ENCODE data around the gene CTRL. TPM values are rescaled to one million over a fixed set of nuclear protein-coding genes. Genes with fewer than 3 reads are reported as not detected.

The CTRL gene
- total and polyA plus RNA-seq, 7 donors, result 0.71 to 2.1 (median 1.2) TPM; not detected in 3

- intact Hi-C loops (cut with DNase I), result loop anchor here (10.0 kb wide), 1 partner anchor 408 kb away; the partner anchor contains the start of gene RIPOR1
- no peaks in the 10 kb centered on the region for H3K9me3 ChIP-seq
- peaks cover 4 to 46% (median 14%) of the 10 kb centered on the region in 4 donors for H3K36me3 ChIP-seq
- H3K27ac ChIP-seq, result no peak overlapping the region
- H3K4me1 ChIP-seq, result peaks cover 0 to 24% (median 21%) of the 10 kb centered on the region in 4 donors
- WGBS, 2 donors, result 89 to 92% methylated on average over 4 of the region's 4 CpGs
- H3K27me3 ChIP-seq, result no peaks in the 10 kb centered on the region
- no peak for TF ChIP-seq POLR2A (IDR thresholded peaks at IDR 0.05)
- TF ChIP-seq CTCF (IDR thresholded peaks at IDR 0.05), result no peak
- TF ChIP-seq POLR2AphosphoS5 (IDR thresholded peaks at IDR 0.05), result no peak
- TF ChIP-seq EP300 (IDR thresholded peaks at IDR 0.05), result no peak
- no peak overlapping the region for H3K4me3 ChIP-seq
- no peak for DNase-seq
These were observed 789 bp upstream of the CTRL start for GRCh38 chr16:67932462-67932840.

GRCh38 chr16:67930678-67931211 lies 917 bp downstream of the CTRL start:
- H3K36me3 ChIP-seq, result peaks cover 8 to 50% (median 16%) of the 10 kb centered on the region in 4 donors

GRCh38 chr16:67930191-67930590 lies 1.5 kb downstream of the CTRL start:
- Histone ChIP-seq H3K4me1 (peaks cover 0 to 22% (median 16%) of the 10 kb centered on the region in 4 donors), H3K27ac (no peak overlapping the region), H3K4me3 (no peak overlapping the region), H3K9me3 (no peaks in the 10 kb centered on the region), H3K36me3 (peaks cover 8 to 50% (median 16%) of the 10 kb centered on the region in 4 donors), H3K27me3 (no peaks in the 10 kb centered on the region)
- 94 to 96% methylated on average over 14 of the region's 14 CpGs for WGBS, 2 donors
- DNase-seq, result peak; percentile 61
- no peak for TF ChIP-seq CTCF (IDR thresholded peaks at IDR 0.05)
- TF ChIP-seq POLR2AphosphoS5 (IDR thresholded peaks at IDR 0.05), result no peak
- TF ChIP-seq POLR2A (IDR thresholded peaks at IDR 0.05), result no peak
- no peak for TF ChIP-seq EP300 (IDR thresholded peaks at IDR 0.05)
- intact Hi-C loops (cut with DNase I), result loop anchor here (10.0 kb wide), 1 partner anchor 405 kb away; the partner anchor contains the start of gene RIPOR1

More at GRCh38 chr16:67930678-67931211, 917 bp downstream of the CTRL start:
- Histone ChIP-seq H3K4me3 (no peak overlapping the region), H3K27ac (no peak overlapping the region), H3K27me3 (no peaks in the 10 kb centered on the region), H3K4me1 (peaks cover 0 to 24% (median 19%) of the 10 kb centered on the region in 4 donors), H3K9me3 (no peaks in the 10 kb centered on the region)
- 94% methylated on average over 17 of the region's 17 CpGs for WGBS, 2 donors
- TF ChIP-seq POLR2A (IDR thresholded peaks at IDR 0.05) (no peak), POLR2AphosphoS5 (IDR thresholded peaks at IDR 0.05) (no peak), EP300 (IDR thresholded peaks at IDR 0.05) (no peak), CTCF (IDR thresholded peaks at IDR 0.05) (no peak)
- peak; percentile 56 for DNase-seq
- intact Hi-C loops (cut with DNase I), result loop anchor here (10.0 kb wide), 1 partner anchor 406 kb away; the partner anchor contains the start of gene RIPOR1

GRCh38 chr16:67928561-67929364 lies 2.9 kb downstream of the CTRL start:
- 45 to 56% methylated on average over 16 of the region's 16 CpGs for WGBS, 2 donors
- H3K4me1 ChIP-seq, result peaks cover 0 to 15% (median 10%) of the 10 kb centered on the region in 4 donors
- DNase-seq, result peak; percentile 84
- no peak overlapping the region for H3K4me3 ChIP-seq
- intact Hi-C loops (cut with DNase I), result loop anchor here (1.0 to 5.0 kb wide), 2 partner anchors 45 to 111 kb away; no protein-coding TSS in a partner anchor
- TF ChIP-seq POLR2AphosphoS5 (IDR thresholded peaks at IDR 0.05) (no peak), CTCF (IDR thresholded peaks at IDR 0.05) (peak; percentile 53 to 76 (median 68))
- no peaks in the 10 kb centered on the region for H3K27me3 ChIP-seq
- H3K9me3 ChIP-seq, result no peaks in the 10 kb centered on the region
- peaks cover 8 to 45% (median 17%) of the 10 kb centered on the region in 4 donors for H3K36me3 ChIP-seq
- H3K27ac ChIP-seq, result no peak overlapping the region
